GM19035 (cell line): ENCODE results near the gene LAMA5.

ENCODE experiments used
- ATAC-seq: cut with Tn5 transposase; IDR thresholded peaks from one replicate; pipeline ENCODE4 v1.9.1; 2021; ENCODE audit not compliant: unreplicated experiment

The LAMA5 gene

DNA sequence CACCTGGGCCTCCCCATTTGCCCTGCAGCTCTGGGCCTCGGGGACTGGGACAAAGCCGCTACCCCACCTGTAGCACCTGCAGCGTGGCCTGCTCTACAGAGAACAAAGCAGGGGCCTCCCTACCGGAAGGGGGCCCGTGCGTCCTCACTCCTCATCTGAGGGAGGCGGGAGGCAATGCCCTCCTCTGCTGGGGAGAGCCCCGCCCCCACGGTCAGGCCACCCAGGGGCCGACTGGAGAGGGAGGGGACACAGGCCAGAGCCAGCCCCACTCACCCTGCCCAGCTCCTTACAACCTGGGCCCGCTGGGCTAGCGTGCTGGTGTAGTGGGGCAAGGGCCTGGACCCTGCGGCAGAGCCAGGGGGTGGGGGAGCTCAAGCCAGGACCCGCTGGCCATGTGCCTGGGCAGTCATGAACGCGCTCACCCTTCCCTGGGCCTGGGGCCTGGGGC, 8.0 kb downstream of the LAMA5 start:
- no peak for ATAC-seq

DNA sequence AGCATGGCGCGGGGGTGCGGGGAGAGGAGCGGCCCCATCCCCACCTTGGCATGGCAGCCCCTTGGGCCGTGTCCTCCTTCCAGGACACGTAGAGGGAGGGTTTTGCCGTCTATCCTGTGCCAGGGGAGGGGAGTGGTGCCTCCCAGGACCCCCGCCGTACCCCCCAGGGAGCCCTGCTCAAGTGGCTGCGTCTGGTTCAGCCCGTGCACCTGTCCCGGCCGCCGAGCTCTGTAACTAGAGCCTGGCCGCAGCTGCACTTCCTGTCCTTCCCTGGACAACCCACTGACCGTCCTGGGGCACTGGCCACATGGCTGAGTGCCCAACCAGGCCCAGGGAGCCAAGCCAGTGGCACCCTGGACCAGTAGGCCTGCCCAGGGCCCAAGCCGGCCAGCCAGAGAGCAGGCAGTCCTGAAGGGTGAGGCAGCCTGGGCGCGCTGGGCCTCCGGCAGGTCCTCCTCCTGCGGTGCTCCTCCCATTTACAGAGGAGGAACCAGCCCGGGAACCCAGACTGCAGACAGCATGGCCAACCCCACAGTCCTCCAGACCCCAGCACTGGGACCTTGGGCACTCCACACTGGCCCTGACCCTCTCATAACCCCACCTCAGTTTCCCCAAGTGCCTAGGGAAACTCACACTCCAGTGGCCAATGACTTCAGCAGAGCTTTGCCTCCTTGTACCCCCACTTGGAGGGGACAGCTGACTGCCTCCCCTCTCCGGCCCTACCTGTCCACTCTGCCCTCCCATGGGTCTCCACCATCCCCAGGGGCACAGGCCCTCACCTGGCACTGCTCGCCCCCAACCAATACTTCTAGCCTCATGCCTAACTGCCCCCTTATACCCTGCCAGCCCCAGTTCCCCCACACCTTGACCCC, 8.7 kb downstream of the LAMA5 start:
- no peak for ATAC-seq

DNA sequence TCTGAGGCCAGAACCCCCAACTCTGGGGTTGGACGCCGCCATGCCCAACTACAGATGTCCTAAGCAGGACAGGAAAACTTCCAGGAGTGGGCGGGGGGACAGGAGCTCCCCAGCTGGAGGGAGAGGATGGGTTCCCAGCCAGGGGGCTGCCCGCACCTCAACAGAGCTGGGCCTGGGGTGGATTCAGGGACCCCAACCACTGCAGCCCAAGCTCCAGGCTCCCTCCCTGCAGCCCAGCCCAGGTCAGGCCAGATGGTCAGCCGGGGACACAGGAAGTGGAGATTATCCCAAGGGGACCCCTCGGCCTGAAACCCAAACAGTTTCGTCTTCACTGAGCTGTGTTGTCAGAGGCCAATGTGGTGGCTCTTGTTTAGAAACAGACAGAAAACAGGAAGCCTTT, 9.4 kb downstream of the LAMA5 start:
- ATAC-seq, result no peak

DNA sequence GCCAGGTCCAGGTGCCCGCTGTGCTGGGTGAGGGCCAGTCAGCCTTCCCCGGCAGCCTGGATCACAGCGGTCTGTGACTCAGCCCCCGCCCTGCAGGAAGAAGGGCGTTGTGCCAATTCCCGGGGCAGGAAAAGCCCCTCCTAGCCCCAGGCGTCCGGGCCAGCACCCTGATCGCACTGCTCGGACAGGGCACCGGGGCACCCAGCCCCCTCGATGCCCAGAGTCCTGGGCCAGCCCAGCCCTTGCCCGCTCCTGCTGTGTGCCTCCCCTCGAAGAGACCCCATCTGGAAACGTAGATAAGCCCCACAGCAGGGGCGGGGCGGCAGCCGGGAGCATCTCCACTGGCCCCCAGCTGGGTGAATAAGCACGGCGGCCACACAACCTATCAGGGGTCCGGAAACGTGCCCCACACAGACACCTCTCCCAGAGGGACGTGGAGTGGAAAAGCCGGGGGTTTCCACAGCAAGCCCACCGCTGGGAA, 9.9 kb downstream of the LAMA5 start:
- no peak for ATAC-seq

DNA sequence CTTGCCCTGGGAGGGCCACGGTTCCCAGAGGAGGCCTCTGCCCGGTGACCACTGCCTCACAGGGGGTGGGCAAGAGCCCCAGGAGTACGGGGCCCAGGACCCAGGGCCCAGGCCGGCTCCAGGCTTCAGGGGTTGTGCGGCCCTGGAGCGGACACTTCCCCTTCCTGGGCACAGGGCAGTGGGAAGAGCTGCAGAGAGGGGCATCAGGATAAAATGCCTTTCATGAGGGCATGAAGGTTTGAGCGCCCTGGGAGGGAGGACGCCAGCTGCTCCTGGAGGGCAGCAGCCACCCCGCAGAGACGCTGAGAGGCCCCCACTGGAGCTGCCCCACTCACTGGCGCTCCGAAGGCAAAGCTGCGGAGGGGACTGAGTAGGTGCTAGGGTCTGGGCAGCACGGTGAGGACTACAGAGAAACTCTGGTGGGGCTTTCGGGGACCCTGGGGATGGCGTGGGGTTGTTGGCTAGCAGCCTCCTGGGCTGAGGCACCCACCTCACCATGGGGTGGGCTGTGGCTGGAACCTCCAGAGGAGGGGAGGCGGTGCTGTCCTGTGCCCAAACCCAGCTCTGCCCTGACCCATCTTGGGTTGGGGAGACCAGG, 10.4 kb downstream of the LAMA5 start:
- ATAC-seq, result no peak

DNA sequence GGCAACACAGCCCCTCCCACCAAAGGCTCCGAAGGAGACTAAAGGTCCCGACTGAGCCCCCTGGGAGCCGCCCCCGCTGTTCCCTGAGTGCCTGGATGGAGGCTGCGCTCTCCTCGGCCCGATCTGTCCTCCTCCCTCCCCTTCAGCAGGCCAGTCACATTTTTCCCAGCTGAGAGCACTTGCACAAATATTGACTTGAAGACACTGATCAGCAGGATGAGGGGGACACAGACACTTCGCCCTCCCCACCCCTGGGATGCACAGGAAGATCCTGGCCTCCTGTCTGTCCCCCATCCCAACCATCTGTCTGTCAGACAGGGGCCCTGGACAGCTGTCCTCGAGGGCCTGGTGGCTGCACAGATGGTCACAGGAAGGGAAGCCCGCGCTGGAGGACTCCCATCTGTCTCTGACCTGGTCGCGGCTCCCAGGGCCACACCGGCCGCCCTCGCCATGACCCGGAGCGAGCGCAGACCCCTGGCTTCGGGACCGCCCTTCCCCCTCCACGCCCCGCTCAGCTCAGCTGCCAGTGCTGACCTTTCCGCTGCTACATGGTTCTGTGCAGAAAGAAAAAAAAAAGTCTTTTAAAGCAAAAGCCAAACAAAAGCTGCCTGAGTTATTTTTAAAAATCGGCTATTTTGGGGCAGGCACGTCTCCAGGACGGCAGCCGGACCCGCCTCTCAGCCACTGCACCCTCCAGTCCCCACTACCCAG, 11.1 kb downstream of the LAMA5 start:
- ATAC-seq, result no peak

DNA sequence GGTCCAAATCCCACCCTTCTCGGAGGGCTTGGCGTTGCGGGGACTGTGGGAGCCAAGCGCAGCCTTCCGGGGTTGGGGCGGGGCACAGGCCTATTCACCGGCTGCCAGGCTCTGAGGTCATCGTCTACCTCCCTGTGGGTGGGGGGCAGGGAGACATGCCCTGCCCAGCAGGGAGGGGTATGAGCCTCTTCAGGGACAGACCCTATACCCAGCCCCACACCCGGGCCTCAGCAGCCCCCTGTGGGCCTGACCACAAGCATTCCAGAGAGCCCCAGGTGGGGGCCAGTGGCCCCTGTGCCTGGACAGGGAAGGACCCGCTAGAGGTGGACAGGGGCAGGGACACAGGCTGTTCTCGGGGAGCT, 11.6 kb downstream of the LAMA5 start:
- ATAC-seq, result no peak

DNA sequence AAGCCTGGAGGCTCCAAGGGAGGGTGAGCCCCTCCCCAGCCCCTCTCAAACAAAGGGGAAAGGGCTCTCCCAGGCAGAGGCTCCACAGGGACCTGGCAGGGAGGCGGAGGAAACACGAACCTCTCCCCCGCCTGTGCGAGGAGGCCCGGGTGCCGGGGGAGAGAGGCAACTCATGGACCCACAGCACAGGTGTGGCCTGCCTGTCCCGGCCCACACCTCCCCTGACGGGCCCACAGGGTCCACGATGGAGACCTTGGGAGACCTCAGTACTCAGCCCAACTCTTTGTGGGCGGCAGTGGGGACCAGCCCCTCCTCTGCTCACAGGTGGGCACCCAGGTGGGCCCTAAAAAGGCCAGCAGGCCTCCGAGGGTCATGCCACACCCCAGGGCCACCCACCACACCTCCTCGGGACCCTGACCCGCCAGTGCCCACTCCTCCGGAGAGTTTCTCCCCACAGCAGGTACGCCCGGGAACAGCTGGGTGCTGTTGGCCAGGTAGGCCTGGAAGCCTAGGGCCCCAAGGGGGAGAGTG, 12.2 kb downstream of the LAMA5 start:
- no peak for ATAC-seq

DNA sequence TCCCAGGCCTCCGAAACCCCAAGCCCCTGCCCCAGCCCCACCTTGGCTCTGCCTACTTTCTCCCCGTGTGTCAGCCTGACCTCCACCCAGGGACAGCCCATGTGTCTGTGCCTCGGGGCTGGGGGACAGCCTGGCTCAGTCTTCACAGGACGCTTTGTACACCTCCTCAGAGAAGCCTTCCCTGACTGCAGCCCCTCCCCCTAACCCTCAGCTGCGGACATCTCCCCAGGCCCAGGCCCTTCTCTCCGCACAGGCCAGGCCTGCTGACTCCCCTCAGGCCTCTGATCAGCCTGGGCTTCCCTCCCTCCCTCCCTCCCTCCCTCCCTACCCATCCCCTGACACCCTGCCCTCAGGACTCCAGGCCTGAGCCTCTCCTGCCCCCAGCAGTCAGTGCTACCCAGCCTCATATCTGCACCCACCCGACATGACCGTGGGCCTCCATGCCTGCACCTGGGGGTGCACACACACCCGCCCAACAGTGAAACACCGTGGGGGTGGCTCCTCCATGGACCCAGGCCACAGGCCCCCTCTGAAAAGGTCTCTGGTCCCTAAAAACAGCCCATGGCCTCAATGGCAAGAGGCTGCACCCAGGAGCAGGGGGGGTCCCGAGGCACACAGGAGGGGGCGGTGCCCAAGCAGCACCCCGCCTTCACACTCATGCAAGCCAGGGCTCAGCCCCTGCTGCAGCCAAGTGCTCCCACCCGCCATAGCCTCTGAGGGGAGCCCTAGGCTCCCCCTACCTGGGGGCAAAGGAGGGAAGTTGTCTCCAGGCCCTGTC, 12.9 kb downstream of the LAMA5 start:
- no peak for ATAC-seq

DNA sequence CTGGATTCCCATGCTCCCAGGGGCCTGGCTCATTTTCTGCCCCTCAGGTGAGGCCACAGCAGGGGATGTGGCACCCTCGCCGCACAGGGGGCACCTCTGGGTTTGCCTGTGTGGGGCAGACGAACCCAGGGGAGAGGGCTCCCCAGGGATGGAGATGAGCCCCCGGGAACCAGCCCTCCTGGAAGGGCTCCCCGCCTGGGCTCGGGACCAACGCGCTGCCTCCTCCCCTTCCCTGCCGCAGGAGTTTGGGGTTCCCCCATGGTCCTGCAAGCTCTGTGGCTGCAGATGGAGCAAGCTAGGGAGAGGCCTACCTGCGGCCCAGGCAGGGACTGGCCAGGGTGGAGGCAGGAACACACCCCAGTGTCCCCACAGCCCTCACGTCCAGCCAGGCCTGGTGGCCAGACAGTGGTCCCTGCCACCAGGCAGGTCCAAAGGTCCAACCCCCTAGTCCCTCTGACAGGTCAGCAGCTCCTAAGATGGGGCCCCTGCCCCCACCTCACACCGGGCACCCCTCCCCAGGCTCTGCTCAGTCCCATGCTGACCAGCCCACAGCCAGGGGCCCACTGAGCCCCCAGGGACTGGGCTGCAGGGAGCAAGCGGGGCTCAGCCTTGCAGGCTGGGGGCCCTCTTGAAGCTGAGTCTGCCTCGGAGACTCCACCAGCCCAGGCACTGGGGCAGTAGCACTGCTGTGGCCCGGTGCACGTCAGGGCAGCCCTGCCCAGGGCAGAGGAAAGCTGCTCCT, 13.7 kb downstream of the LAMA5 start:
- no peak for ATAC-seq

DNA sequence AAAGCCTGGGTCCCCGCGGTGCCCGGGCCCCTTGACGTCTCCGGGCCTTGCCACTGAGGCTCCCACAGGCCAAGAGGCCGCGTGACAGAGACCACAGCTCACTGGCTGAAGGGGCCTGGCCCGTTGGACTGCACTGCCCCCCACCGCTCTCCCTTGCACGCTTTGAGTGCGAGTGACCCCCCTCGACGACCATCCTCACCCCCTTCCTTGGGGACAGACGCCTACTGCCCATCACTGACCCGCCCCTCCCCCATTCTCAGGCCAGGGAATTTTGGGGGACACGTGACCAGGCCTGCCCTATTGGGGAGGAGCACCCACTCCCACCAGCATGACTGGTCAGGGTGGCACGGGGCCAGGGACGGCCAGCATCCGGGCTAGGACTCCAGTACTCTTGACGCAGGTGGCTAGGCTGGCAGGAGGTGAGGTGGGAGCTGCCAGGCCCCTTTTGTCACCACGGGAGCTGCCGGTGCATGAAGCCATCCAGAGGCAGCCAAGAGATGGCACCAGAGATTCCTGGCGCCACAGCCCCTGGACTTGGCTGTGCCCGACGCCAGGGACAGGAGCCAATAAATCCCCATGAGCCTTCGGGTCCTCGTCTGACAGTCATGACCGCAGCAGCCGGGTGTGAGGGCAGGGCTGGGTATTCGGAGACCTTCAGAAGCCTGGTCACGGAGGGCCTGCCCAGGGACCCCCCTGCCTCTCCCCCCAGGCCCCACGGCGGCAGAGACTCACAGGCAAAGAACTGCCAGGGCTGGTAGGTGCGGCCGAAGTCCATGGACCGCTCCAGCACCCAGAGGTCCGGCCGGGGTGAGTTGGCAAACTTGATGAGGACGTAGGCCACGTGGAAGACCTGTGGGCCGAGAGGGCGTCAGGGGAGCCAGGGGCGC, 14.5 kb downstream of the LAMA5 start:
- no peak for ATAC-seq

DNA sequence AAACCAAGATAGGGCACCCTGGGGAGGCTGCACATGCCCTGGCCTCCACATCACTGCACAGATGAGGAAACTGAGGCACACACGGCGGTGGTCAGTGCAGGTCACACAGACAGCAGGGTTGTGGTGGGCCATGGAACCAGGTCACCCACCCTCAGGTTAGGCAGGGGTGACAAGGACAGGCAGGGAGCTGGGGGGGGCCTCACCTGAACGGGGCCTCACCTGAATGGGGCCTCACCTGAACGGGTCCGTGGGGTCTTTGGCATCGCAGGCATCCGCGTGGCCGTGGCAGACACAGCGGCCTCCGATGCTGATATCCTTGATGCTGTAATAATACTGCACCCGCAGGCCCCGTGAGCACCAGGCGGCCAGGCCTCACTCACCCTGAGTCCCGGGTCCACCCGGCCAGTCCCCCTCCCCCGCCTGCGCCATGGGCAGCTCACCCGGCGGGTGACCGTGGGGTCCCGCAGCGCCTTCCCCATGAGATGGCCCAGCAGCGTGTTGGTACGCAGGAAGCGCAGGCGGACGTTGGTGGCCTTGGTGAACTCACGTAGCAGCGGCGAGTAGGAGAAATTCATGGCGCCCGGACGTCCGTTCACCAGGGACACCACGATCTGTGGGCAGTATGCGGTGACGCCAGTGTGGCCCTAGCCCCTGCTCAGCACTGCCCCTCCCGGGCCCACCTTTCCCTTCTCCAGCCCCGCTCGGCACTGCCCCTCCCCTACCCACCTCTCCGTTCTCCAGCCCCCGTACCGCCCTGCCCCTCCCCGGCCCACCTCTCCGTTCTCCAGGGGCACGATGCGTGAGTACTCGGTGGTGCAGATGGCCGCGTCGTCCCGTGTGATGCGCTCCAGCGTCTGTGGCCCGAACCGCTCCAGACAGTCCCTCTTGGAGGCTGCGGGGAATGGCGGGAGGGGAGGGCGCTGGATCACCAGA, 15.4 kb downstream of the LAMA5 start:
- ATAC-seq, result no peak

DNA sequence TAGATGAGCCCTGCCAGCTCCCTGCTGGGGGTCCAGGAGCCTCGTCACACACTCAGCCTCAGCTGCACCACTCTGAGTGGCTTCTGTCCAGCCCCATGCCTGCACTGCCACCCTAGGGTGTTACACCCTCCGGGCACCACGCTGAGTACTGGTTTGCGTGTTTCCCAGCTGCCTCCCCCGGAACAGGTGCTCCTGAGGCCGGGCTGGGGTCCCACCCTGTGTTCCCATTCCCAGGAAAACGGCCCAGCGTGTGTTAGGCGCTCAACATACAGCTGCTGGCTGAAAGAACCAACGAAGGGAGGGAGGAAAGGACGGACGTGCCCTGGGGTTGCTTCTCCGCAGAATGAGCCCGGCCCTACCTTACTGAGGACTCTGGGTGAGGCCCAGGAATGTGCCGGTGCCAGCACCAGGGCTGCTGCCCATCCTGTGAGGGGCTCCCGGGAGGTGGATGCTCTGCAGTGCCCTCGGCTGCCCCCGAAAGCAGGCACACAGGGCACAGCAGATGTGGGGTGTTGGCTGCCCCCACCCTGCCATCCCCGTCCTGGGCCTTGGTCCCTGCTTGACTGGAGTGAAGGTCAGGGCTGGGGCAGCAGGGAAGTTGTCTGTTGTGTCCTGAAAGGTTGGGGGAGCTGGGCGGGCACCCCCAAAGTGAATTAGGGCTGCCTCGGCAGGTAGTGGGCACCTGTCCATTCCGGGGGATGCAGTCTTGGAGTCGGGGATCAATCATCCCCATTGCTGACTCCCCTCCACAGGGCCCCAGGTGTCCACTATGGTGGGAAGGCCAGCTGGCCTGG, 16.3 kb downstream of the LAMA5 start:
- ATAC-seq, result no peak

DNA sequence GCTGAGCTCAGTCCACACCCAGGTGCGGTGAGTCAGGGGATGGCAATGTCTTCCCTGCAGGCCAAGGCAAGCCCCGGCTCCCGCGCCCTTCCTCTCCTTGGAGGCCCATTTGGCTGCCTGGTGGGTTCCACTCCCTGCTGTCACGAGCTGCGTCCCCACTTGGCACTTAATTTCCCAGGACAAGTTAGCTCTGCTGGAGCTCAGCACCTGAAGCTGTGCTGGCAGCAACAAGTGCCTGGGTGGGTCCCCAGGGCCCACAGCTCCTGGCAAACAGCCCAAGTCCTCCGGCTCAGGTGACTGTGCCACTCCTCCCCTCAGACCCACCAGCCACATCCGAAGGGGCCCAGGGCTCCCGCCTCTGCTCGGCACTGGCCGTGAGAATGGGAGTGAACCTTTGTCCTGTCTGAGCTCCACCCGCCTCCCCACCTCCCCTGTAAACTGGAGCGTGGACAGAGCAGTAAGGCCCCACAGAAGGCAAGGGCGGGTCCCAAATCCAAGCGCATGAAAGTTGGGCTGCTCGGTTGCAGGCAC, 16.9 kb downstream of the LAMA5 start:
- ATAC-seq, result no peak

DNA sequence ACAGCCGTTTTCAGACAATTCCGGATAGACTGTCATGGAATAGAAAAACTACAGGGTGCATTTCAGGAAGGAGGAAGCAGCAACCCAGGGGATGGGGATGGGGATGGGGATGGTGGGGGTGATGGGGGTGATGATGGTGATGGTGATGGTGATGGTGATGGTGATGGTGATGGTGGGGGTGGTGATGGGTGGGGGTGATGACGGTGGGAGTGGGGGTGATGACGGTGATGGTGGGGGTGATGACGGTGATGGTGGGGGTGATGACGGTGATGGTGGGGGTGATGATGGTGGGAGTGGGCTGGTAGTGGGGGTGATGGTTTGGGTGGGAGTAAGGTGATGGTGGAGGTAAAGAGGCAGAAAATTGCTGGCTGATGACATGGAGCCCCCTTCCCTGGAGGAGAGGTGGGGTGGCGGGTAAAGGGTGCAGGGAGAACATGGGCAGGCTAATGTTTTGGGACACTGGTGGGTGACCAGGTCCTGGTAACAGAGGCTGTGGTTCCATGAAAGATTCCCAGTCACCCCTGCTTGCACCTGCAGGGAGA, 17.5 kb downstream of the LAMA5 start:
- ATAC-seq, result no peak

DNA sequence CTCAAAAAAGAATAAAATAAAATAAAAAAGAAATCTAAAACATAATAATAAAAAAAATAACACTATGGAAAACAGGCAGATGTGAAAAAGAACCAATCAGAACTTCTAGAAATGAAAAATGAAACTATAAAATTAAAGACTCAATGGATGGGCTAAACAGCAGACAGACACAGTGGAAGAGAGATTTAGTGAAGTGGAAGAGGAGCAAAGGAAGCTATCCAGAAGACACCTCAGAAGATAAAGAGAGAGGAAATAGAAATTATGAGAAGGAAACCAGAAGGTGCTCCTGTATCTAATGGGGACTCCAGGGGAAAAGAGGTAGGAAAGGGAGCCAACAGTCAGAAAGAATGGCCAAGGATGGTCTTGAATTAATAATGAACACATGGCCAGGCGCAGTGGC, 18.5 kb downstream of the LAMA5 start:
- ATAC-seq, result no peak

DNA sequence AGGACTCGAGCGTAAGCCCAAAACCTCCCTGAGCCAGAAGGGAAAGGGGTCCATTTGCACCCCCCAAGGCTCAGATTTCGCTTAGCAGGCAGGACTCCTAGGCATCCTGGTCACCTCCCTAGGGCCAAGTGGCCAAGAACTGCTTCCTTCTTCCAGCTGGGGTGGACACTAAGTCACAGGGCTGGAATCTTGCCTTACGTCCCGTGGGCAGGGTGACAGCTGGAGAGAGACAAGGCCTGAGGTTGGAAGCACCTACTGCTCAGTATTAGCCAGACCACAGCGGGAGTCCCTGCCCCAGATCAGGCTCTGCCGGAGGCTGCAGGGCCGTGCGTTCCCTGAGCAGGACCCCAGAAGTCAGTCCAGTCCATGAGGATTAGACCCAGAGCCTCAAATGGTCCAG, 19.7 kb downstream of the LAMA5 start:
- no peak for ATAC-seq
